Stimulated activated CD4-positive, alpha-beta T cell treated with anti-CD3 and anti-CD28 coated beads, Interleukin-4, amount 100 ng/mL, for 48 hours (primary cell): Measurements from ENCODE around the gene GAS7.

Experiments used
- DNase-seq, 2 donors: peaks; one replicate each; pipeline ENCODE4 v3.0.0-alpha.2; 2020; ENCODE audit warnings: low read depth in 2 of 2

The GAS7 gene

DNA sequence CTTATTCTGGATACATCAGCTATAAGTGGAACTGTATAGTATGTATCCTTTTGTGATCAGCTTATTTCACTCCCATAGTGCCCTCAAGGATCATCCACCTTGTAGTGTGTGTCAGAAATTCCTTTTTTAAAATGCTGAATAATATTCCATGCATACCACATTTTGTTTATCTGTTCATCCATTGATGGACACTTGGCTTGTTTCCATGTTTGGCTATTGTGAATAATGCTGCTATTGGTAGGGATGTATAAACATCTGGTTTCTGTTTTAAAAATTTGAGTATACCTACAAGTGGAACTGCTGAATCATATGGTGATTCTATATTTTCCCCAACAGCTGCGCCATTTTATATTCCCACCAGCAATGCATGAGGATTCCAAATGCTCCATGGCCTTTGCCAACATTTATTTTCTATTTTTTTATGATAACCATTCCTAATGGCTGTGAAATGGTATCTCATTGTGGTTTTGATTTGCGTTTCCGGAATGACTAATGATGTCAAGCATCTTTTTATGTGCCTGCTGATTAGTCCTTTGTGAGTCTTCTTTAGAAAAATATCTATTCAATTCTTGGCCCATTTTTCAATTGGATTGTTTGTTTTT is 304.9 kb downstream of the GAS7 start:
- no peak for DNase-seq

DNA sequence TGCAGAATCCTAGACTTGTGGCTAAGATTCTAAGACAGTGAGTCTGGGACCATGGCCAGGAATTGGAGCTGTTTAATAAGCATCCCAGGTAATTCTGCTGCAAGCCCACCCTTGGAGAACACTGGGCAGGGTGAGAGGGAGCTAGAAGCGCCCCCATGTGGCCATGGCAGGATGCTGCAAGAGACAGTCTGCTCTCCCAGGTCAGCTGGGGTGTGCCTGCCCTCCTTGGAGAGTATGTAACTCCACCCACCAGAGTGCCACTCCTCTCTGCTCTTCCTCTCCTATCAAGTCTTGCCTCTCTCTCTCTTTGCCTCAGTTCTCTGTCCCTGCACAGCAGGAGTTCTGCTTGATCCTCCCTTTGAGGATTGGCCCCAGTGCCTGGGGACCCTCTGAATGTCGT is 308.3 kb downstream of the GAS7 start:
- no peak for DNase-seq

DNA sequence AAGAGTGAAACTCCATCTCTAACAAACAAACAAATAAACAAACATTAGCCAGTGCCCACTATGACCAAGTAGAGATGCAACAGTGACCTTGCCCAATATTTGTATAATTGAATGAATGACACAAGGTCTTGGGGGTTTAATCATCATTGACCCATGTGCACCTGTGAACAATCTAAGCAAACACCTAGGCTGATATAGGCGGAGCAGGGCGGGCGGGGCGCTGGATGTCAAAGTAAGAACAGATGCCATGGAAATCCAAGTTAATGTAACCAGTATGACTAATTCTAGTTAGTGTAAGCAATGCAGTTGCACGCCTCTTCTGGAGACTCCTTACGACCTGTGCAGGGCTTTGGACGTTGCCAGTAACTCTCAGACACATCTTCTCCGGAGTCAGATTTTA is 310.9 kb downstream of the GAS7 start:
- DNase-seq = no peak

DNA sequence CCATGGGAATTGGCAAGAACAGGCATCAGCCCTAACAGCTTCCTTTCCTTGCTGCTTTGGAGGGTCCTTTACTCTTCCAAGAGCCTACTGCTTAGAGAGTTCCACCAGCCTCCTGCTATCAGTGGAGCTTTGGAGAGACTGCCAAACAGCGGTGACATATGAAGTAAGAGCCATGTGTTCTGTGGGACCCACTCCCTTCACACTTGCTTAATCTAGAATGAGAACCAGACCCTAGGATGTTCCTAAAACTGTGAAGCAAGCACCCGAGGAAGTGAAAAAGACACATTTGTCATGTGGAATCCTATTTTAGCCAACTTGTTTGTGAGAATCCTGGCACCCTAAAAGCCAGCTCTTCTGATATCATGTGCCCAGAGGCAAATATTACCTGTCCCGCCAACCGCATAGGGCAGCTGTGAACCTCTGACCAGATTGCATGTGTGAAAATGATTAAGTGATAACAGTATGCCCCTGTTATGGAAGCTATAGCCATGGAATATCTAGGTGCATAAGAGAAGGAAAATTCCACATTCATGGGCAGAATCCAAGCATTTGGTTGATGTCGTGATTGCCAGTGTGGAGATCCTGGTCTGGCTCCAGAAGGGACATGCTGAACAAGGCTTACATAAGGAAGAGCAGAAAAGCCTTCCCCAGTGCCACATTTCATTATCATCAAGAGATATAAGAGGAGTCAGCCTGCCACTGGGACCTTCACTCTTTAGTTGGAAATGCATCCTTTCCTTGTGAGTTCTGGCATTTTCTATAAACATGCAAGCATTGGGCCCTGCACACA is 312.1 kb downstream of the GAS7 start:
- DNase-seq = no peak

DNA sequence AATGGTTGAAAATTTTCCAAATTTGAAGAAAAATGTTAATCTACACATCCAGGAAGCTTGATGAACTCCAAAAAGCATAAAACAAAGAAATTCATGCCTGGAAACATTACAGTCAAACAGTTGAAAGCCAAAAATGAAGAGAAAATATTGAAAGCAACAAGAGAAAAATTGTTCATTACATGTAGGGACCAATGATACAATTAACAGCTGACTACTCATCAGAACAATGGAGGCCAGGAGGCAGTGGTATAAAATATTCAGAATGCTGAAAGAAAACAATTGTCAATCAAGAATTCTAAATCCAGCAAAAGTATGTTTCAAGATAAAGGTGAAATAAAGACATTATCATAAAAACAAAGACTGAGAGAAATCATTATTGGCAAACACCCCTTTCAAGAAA is 315.0 kb downstream of the GAS7 start:
- DNase-seq = no peak

DNA sequence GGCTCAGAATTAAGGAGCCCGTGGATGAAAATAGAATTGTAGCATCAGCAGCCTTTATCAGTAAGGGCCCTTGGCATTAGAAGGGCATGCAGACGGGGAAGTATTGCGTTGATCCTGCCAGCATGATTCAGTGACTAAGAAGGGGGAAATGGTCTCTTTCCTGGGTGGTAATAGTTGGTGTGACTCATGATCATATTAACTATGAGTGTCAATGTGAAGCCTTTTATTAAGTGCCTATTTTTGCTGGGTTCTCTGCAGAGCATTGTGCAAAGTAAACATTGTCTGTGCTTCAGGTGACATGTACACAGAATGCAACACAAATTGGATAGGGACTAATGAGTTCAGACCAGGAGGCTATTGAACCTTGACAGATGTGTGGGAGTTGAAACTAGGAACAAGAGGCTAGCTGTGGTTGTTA is 317.8 kb downstream of the GAS7 start:
- DNase-seq = no peak

DNA sequence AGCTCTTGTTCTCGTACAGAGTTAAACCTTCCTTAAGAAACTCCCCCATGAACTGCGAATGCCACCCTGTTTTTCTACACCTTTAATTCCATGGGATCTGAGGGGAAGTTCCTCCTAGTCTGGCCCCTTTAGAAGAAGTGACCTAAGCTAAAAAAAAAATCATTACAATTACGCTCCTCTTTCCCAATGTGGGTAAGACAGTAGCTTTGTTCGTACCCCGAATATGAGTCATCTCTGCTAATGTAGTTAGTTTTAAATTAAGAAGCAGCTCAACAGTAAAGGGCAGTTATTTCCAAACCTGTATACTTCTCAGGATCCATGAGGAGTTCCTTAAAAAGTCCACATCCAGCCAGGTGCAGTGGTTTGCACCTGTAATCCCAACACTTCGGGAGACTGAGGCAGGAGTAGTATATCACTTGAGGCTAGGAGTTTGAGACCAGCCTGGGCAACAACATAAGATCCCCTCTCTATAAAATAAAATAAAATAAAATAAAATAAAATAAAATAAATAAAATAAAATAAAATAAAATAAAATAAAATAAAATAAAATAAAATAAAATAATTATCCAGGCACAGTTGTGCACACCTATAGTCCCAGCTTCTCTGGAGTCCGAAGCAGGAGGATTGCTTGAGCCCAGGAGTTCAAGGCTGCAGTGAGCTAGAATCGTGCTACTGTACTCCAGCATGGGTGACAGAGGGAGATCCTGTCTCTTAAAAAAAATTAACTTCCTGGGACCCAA is 319.4 kb downstream of the GAS7 start:
- DNase-seq = no peak

DNA sequence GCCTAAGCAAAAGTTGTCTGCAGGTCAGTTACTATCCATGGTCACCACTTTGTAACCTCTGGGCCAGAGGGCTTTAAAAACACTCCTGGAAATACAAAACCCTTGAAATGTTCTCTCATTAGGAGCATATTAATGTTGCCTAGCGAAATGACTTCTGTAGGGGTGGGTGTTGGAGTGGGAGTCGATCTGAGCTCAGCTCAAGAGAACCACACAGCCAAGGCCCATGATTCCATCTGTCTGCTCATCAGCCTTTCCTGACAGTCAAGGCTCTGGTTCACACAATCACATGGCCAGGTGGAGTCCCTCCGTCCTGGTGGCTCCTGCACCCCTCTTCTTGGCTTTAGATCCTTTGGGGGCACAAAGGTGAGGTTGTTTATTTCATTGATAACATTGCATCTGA is 320.1 kb downstream of the GAS7 start:
- DNase-seq = no peak

DNA sequence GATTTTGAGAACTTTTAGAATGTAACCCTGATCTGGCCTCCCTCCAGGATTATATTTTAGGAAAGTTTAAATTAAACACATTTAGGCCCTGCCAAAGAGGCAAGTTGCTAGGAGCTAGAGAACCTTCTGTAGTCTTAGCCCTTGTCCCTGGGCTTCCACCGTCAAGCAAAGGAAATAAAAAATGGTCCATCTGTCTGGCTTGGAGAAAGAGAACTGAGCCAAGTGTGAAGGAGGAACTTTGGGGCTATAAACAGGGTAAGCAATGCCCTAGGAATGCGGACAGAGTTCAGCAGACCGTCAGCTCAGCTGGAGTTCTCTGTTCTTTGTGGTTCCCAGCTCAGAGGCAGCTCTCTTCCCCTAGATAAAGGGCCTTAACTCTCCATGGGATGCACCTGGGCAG is 323.0 kb downstream of the GAS7 start:
- no peak for DNase-seq

DNA sequence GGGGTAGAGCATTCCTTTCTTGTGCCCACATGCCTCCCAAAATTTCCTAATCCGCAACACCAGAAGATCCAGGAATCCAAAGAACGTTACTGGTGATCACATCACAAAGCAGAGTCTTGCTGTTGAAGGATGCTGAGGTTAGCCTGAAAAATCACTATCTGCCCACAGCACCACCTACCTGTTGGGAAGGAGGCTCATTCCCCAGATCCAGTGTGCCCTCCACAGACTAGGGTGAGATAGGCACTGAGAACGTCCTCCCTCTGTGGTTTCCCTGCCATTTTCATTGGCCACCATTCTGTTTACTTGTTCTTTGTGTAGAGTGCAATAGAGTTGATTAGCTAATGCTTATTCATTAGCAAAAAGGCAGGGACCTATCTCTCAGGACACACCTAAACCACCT is 323.7 kb downstream of the GAS7 start:
- DNase-seq = no peak

DNA sequence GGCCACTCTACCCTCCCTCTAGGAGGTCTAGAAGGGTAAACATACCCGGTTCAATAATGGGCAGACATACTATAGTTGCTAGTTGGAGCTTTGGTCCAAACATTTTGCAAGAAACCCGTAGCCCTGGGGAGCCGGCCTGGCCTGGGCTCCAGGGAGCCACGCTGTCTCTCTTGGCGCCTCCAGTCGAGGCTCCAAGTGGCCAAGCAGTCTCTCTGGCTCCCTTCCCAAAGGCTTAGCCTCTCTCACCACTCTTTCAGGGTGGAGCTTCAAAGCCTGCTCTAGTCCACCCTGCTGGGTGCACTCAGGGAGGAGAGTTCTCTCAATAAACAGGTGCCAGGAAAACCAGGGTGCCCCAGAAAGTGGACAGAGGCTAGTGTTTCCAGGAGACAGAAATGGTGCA is 325.6 kb downstream of the GAS7 start:
- DNase-seq = no peak

DNA sequence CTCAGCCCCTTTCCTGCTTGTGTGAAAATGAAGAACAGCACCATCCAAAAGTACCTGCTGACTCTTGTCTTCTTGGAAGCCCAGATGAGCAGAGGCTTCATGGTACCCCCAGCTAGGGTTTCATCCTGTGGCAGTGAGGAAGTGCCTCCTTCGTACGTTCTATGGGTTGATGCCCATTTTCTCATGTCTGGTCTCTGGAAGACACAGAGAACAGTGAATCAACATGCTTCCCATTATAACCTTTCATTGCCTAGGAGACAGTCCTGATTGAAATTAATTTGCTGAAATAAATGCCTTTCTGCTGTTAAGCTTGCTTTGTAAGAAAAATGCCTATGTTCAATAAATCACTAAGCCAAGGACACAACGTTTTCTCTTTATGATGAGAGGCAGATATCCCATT is 329.9 kb downstream of the GAS7 start:
- no peak for DNase-seq

DNA sequence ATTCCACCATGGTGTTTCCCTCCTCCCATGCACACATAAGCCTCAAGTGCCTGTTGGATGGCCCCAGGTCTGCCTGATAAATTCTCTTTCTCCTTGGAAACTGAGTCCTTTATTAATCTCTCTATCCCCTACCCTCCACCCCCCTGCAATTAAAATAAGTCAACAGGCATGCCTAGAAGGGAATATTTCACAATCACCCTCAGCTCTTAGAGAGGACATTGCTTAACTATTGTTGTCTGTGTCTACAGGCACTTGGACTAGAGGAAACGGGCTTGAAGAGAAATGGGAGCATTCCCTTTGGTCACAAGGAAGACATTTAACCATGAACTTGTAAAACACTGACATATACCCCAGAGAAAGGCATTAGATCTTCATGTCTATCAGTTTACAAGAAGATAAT is 332.8 kb downstream of the GAS7 start:
- DNase-seq = no peak

DNA sequence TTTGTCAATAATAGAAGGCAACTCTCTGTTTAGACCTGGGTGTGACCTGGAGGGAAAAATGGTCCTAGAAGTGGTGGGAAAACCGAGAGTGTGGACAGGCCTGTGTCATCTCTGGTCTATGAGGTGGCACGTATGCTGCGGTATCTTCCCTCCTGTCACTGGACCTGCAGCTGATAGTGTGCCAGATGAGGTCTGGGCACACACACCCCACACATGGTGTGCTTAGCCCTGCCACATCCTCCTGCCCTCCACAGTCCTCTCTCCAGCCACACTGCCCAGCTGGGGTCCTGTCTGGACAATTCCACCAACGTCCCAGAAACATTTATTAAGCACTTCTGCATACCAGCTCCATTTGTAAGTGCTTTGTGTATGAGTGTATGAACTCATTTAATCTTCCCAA is 335.5 kb downstream of the GAS7 start:
- DNase-seq = no peak

DNA sequence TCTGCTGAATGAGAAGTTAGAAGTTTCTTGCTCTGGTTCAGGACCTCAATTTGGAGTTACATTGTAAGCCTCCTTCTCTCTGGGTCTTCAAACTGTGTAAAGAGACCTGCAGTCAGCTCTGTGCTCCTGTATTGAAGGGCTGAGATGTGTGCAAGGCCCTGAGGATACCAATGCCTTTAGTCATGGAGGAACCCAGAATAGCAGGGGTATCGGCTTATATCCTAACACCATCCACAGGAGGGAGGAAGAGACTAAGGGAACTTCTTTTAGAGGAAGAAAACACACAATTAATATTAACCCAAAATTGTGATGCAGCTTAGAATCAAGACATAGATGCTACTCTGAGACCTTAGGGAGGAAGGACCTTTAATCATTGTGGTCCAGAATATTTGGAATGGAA is 336.2 kb downstream of the GAS7 start:
- DNase-seq = no peak

DNA sequence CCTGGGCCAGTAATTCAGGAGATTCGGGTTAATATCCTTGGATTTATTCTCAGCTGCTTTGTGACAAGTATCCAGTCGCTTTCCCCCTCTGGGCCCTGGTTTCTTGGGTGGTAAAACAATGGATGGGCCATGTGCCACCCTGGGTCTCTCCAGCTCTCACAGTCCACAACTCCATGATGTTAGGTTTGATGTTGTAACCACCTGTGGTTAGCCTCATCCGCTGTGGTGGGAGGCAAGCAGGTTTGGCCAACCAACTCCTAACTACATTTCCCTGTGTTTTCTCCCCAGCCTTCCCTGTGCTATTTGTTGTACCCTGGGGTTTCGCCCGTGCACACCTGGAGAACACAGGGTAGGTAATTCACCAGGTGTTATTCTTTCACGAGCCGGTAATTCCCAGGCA is 337.6 kb downstream of the GAS7 start:
- no peak for DNase-seq
